Skeletal muscle tissue (tissue), 4 donors: ENCODE results near the gene MICAL2. TPM values are rescaled to one million over a fixed set of nuclear protein-coding genes. Genes with fewer than 3 reads are reported as not detected.

ENCODE experiments used
- H3K27ac ChIP-seq: one replicate; pipeline ENCODE4 v1.7.0; 2013; ENCODE audit warnings: mild to moderate bottlenecking, low read depth, low read length, inconsistent platforms
- H3K27me3 ChIP-seq, 3 donors: one replicate each; pipeline ENCODE4 v1.7.0; 2013; ENCODE audit warnings: low read length in 3 of 3; ENCODE audit not compliant: control insufficient read depth in 3 of 3, insufficient read depth in 3 of 3
- H3K36me3 ChIP-seq, 3 donors: one replicate each; pipeline ENCODE4 v1.7.0; 2013; ENCODE audit warnings: low read length in 3 of 3; ENCODE audit not compliant: control insufficient read depth in 3 of 3, insufficient read depth in 3 of 3
- H3K4me1 ChIP-seq, 3 donors: one replicate each; pipeline ENCODE4 v1.7.0; 2013; ENCODE audit warnings: low read length in 3 of 3, mild to moderate bottlenecking in 3 of 3; ENCODE audit not compliant: control insufficient read depth in 3 of 3, insufficient read depth in 3 of 3
- H3K4me3 ChIP-seq, 3 donors: one replicate each; pipeline ENCODE4 v1.7.0; 2013; ENCODE audit warnings: low read length in 3 of 3
- H3K9ac ChIP-seq, 3 donors: one replicate each; pipeline ENCODE4 v1.7.0; 2013; ENCODE audit warnings: low read length in 3 of 3, mild to moderate bottlenecking in 3 of 3, moderate library complexity in 2 of 3, low read depth in 1 of 3
- H3K9me3 ChIP-seq, 3 donors: one replicate each; pipeline ENCODE4 v1.7.0; 2013; ENCODE audit warnings: low read length in 3 of 3; ENCODE audit not compliant: control insufficient read depth in 3 of 3
- total RNA-seq: library from RNA; depleted of rRNA; stranded (reverse); fragments of >200 nt; gene quantifications from one replicate; pipeline ENCODE4 v1.2.3, GENCODE V29; 2014
- donor health status: Osteomylitis.

MICAL2 gene
- total RNA-seq, 1 donor from 2014 or later, result 35.5 TPM

GRCh38 chr11:12211331-12212065, 101.1 kb downstream of the MICAL2 start:
- peaks cover 0 to 1% (median 0%) of the 10 kb centered on the region in 3 donors for H3K27me3 ChIP-seq
- peaks cover 0 to 9% (median 2%) of the 10 kb centered on the region in 3 donors for H3K36me3 ChIP-seq
- no peaks in the 10 kb centered on the region for H3K9me3 ChIP-seq
- peaks cover 0 to 4% (median 0%) of the 10 kb centered on the region in 3 donors for H3K4me1 ChIP-seq
- H3K27ac ChIP-seq, result no peak overlapping the region
- no peak overlapping the region for H3K4me3 ChIP-seq
- no peak overlapping the region for H3K9ac ChIP-seq

GRCh38 chr11:12212174-12212820, 101.9 kb downstream of the MICAL2 start:
- no peak overlapping the region for H3K4me3 ChIP-seq
- no peak overlapping the region for H3K27ac ChIP-seq
- peaks cover 0 to 12% (median 5%) of the 10 kb centered on the region in 3 donors for H3K4me1 ChIP-seq
- no peak overlapping the region for H3K9ac ChIP-seq
- H3K9me3 ChIP-seq, result no peaks in the 10 kb centered on the region
- no peaks in the 10 kb centered on the region for H3K27me3 ChIP-seq
- peaks cover 0 to 9% (median 2%) of the 10 kb centered on the region in 3 donors for H3K36me3 ChIP-seq

- Histone ChIP-seq H3K4me1 (peaks cover 0 to 13% (median 5%) of the 10 kb centered on the region in 3 donors), H3K9ac (no peak overlapping the region), H3K27me3 (no peaks in the 10 kb centered on the region), H3K27ac (no peak overlapping the region), H3K9me3 (no peaks in the 10 kb centered on the region), H3K36me3 (peaks cover 0 to 9% (median 2%) of the 10 kb centered on the region in 3 donors), H3K4me3 (no peak overlapping the region)
Observed at GRCh38 chr11:12212821-12213185, 102.4 kb downstream of the MICAL2 start.

- Histone ChIP-seq H3K9ac (no peak overlapping the region), H3K36me3 (peaks cover 0 to 4% (median 2%) of the 10 kb centered on the region in 3 donors)
Observed at GRCh38 chr11:12213883-12214282, 103.5 kb downstream of the MICAL2 start.

GRCh38 chr11:12214751-12215150, 104.4 kb downstream of the MICAL2 start:
- Histone ChIP-seq H3K4me1 (peaks cover under 1 to 15% (median 7%) of the 10 kb centered on the region in 3 donors), H3K27ac (no peak overlapping the region), H3K4me3 (no peak overlapping the region), H3K36me3 (no peaks in the 10 kb centered on the region), H3K9ac (no peak overlapping the region), H3K9me3 (no peaks in the 10 kb centered on the region), H3K27me3 (peaks cover 0 to 2% (median 0%) of the 10 kb centered on the region in 3 donors)

More at GRCh38 chr11:12213883-12214282, 103.5 kb downstream of the MICAL2 start:
- Histone ChIP-seq H3K4me1 (peaks cover 0 to 13% (median 5%) of the 10 kb centered on the region in 3 donors), H3K27ac (no peak overlapping the region), H3K9me3 (no peaks in the 10 kb centered on the region), H3K4me3 (no peak overlapping the region), H3K27me3 (peaks cover 0 to 2% (median 0%) of the 10 kb centered on the region in 3 donors)

- no peak overlapping the region for H3K27ac ChIP-seq
- peaks cover 5 to 20% (median 11%) of the 10 kb centered on the region in 3 donors for H3K4me1 ChIP-seq
- H3K4me3 ChIP-seq, result no peak overlapping the region
- peaks cover 0 to 2% (median 0%) of the 10 kb centered on the region in 3 donors for H3K27me3 ChIP-seq
- no peaks in the 10 kb centered on the region for H3K9me3 ChIP-seq
- no peaks in the 10 kb centered on the region for H3K36me3 ChIP-seq
- no peak overlapping the region for H3K9ac ChIP-seq
Observed at GRCh38 chr11:12215181-12215593, 104.8 kb downstream of the MICAL2 start.

GRCh38 chr11:12216041-12216451, 105.7 kb downstream of the MICAL2 start:
- Histone ChIP-seq H3K36me3 (no peaks in the 10 kb centered on the region), H3K9ac (no peak overlapping the region), H3K27ac (no peak overlapping the region), H3K4me3 (no peak overlapping the region), H3K4me1 (peaks cover 14 to 28% (median 20%) of the 10 kb centered on the region in 3 donors), H3K9me3 (no peaks in the 10 kb centered on the region), H3K27me3 (peaks cover 0 to 2% (median 0%) of the 10 kb centered on the region in 3 donors)

- peaks cover 21 to 36% (median 27%) of the 10 kb centered on the region in 3 donors for H3K4me1 ChIP-seq
- no peaks in the 10 kb centered on the region for H3K36me3 ChIP-seq
- peak overlapping the region in 1 of 3 donors; percentile 16 for H3K9ac ChIP-seq
- H3K27ac ChIP-seq, result no peak overlapping the region
- H3K9me3 ChIP-seq, result no peaks in the 10 kb centered on the region
- H3K4me3 ChIP-seq, result no peak overlapping the region
- peaks cover 0 to 2% (median 0%) of the 10 kb centered on the region in 3 donors for H3K27me3 ChIP-seq
Observed at GRCh38 chr11:12216671-12217374, 106.4 kb downstream of the MICAL2 start.

- peaks cover 30 to 45% (median 37%) of the 10 kb centered on the region in 3 donors for H3K4me1 ChIP-seq
Observed at GRCh38 chr11:12217879-12218278, 107.5 kb downstream of the MICAL2 start.

More at GRCh38 chr11:12217879-12218278, 107.5 kb downstream of the MICAL2 start:
- no peaks in the 10 kb centered on the region for H3K9me3 ChIP-seq
- no peak overlapping the region for H3K27ac ChIP-seq
- H3K9ac ChIP-seq, result no peak overlapping the region
- H3K36me3 ChIP-seq, result no peaks in the 10 kb centered on the region
- H3K4me3 ChIP-seq, result no peak overlapping the region
- peaks cover 0 to 2% (median 0%) of the 10 kb centered on the region in 3 donors for H3K27me3 ChIP-seq
